HG03103 (cell line): Measurements from ENCODE around the gene AIFM2.
"Not testable (repeated sequence)": the region's sequence is repeated elsewhere in the genome, so short reads cannot be mapped to it uniquely, and the experiment has no call there.

Experiments
- ATAC-seq: cut with Tn5 transposase; IDR thresholded peaks from one replicate; pipeline ENCODE4 v1.9.1; 2021; ENCODE audit warnings: low read depth; ENCODE audit not compliant: unreplicated experiment

AIFM2 gene

DNA sequence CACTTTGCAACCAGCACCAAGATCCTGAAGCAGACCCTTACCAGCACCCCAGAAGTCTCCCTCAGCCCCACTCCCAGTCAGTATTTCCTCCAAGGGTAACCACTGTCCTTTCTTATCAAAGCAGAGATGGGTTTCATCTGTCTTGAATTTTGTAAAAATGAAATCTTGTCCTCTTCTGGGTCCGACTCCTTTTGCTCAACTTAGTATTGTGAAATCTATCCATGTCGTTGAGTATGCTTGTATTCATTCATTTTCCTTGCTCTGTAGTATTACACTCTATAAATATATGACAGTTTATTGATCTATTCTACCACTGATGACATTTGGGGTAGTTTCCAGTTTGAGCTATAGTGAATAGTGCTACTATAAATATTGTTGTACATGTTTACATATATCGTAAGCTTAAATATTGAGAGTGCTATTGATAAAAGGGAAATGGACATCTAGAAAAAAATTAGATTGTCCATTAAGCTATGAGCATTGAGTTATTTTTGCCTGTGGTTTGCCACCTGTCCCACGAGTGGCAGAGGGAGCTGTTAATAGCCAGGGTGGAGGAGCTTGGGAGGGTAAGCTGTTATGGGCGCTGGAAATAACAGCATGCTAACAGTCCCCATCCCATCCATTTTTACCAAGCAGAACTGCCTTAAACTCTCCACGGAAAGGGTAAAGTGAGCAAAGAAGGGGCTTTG, 36.5 kb downstream of the AIFM2 start:
- no peak for ATAC-seq

DNA sequence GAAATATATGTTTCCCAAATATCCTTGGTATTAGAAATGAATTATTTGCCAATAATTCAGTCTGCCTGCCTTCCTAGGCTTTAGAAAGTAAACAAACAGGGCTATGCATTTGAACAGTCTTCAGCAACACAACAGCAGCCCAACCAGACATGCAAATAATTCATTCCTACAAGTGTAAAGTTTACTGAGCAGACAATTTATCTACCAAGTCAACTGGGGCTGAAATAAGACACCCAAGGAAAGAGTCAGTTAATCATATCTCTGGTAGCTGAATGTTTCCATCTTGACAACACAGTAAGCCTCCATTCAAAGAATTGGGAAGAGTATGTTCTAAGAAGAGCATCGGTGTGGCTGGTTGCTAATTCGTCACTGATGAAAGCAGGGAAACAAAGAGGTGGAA, 38.4 kb downstream of the AIFM2 start:
- no peak for ATAC-seq

DNA sequence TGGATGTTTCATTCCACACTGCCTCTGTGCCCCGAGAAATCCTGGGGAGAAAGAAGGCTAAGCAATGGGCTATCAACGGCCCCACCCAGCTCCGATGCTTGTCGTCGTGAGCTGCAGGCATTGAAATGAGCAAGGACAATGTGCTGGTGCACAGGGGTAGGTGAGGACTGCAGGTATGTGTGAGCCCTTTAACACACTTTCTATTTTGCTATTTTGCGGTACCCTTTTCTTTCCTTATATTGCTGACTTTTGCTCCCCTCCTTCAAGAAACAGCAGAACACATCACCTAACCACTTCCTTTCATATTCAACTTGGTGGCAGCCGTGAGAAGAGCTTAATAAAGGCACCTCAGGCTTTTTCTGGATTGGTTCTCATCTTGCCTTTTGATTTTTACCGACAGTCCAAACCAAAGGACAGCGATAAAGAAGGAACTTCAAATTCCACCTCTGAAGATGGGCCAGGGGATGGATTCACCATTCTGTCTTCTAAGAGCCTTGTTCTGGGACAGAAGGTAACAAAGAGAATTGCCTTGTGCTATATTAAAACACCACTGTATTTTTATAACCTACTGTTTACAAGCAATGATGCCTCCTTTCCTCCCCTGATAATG, 39.2 kb downstream of the AIFM2 start:
- no peak for ATAC-seq

DNA sequence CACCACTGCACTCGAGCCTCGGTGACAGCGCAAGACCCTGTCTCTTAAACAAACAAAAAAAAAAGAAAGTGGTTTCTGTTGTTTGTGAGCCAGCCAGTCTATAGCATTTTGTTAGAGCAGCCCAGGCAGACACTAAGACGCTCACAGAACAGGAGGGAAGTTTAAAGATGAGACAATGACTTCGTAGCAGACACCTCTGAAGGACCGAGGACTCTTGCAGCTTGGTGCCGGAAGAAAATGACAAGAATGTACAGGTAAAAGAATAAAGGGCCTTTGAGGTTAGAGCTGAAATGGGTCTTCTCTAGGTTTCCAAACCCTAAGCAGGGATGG, 40.3 kb downstream of the AIFM2 start:
- no peak for ATAC-seq

DNA sequence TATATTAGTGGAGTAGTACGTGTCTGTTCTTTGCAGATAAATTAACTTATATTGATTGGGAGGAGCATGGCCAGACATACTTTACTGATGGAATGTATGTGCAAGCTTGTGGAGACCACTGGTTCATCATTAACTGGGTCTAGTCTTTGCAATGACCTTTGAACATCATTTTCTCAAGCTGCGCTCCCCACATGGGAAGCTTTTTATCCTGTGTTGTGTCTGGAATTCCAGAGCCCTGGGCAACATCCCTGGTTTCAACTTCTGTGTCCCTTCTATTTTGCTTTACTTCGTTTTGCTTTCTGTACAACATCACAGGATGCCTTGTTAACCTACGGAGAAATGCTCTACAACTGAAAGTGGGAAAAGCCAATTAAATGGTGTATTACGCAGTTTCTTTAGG, 41.7 kb downstream of the AIFM2 start:
- no peak for ATAC-seq

DNA sequence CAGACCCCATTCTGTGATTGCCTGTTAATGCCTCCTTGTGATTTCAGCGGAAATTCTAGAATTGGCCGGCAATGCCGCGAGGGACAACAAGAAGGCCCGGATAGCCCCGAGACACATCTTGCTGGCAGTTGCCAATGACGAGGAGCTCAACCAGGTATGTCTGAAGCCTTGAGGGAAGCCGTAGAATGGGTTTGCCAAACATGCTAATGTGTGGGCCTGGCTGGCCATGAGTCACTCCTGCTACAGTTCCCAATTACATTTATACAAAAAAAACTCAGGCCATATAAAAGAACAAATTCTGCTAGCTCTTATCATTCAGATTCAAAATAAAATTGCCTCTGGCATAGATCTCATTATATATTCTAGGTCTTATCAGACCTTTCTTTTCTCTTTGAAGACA, 42.6 kb downstream of the AIFM2 start:
- no peak for ATAC-seq

DNA sequence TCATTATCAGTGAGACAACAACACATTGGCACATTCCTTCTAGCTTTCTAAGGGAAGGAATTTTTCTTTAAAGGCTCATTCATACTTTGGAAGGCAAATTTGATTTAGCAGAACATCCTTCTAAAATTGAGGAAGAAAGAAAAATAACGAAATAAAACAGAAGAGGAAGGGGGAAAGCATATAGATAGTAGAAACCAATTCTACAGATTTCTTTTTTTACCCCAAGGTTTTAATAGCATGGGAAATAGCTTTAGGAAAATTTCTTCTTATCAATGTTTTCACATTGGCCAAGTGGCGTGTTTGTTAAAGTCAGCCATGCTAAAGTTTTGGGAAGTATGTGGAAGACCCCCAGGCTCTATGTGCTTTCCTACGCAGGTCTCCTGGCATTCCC, 44.3 kb downstream of the AIFM2 start:
- ATAC-seq = no peak

DNA sequence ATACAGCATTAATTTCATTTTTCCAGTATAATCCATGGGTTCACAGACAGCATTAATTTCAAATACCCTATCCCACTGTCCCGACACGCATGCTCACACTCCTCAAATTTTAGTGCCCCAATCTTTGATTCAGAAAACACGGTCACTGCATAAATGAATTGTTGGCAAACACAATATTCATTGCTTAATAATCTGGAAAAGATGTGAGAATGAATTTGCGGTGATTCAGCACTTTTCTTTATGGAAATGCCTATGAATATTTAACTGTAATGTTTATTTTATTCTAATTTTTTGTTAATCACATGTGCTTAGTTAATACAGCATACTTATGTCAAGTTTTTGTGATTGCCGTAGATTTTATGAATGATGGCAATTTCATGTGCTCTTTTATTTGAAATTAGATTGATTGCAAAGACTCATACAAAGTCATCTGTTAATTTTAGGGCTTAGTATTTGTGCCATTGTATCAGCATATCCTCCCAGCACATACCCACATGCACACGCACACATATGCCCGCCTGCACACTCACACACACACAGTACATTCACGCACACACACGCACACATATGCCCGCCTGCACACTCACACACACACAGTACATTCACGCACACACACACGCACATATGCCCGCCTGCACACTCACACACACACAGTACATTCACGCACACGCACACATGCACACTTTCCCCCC, 44.9 kb downstream of the AIFM2 start:
- ATAC-seq = no peak

DNA sequence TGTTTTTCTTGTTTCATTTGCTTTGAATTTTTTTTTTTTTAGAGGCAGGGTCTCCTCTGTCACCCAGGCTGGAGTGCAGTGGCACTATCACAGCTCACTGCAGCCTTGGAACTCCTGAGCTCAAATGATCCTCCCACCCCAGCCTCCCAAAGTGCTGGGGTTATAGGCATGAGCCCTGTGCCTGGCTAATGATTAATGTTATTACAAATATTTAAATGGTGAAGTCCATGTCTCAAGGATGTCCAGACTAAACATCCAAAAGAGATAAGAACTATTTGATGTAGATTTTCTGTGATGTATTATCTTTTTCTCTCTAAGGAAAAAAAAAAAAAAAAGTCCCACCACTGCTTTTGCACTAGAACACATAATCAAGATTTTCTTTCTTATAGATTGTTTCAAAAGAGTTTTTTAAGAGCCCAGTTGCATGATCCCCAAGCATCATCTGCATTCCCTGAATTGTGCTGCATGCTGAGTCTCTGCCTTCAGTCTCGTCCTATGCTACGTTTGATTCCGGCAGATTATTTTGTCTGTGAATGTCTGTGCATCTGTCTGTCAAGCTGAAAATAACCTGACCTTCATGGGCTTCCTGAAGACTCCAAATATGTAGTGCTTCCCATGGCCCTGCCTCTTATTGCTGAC, 46.5 kb downstream of the AIFM2 start:
- no peak for ATAC-seq

DNA sequence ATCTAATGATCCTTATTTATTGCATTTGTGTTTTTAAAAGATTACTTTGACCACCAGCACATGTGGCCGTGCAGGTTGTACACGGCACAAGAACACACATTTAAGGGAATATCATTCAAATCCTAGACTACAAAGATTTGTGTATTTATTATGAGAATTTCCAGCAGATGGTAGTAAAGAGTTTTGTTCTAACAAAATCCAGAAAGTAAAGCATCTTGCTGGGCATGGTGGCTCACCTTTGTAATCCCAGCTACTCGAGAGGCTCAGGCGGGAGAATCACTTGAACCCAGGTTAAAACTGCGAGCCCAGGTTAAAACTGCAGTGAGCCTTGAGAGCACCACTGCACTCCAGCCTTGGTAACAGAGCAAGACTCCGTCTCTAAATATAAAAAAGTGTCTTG, 48.4 kb downstream of the AIFM2 start:
- no peak for ATAC-seq

DNA sequence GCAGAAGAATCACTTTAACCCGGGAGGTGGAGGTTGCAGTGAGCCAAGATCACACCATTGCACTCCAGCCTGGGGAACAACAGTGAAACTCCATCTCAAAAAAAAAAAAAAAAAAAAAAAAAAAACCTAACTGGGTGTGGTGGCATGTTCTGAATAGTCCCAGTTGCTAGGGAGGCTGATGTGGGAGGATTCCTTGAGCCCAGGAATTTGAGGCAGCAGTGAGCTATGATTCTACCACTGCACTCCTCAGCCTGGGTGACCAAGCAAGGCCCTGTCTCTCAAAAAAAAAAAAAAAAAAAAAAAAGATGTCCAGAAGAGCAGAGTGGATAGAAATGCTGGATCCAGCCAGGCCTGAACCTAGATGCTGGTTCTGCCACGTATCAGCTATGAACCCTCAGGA, 51.8 kb downstream of the AIFM2 start:
- ATAC-seq = not testable (repeated sequence)

DNA sequence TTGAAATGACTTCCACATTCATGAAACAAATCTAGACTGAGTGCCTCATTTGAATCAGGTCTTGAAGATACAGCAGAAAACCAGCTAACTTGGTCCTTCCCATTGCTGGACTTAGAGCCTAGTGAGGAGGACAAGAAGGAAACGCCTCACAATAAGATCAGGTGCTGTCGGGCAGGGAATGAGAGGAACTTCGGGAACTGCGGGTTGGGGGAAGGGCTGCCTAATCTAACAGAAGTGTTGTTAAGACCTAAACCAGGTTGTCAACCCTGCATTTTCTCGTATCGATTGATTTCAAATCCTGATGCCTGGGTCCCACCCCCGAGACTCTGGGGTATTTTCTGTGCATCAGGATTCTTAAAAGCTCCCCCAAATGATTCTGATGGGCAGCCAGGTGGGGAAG, 53.7 kb downstream of the AIFM2 start:
- ATAC-seq = no peak

DNA sequence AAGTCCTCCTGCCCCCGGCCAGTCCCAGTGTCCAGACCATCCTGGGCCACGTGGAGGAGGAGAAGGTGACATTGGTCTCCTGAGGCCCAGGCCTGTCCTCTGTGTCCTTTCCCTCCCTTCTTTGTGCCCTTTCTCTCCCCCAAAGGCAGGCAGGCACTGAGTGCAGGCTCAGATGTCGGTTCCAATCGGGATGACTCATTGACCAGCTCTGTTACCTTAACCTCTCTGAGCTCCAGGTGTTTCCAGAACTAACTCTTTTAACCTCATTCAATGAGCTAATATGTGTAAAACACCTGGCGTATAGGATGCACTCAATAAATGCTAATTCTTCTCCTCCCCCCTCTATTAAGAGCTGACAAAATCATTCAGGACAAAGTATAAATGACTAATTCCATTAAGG, 54.3 kb downstream of the AIFM2 start:
- no peak for ATAC-seq

DNA sequence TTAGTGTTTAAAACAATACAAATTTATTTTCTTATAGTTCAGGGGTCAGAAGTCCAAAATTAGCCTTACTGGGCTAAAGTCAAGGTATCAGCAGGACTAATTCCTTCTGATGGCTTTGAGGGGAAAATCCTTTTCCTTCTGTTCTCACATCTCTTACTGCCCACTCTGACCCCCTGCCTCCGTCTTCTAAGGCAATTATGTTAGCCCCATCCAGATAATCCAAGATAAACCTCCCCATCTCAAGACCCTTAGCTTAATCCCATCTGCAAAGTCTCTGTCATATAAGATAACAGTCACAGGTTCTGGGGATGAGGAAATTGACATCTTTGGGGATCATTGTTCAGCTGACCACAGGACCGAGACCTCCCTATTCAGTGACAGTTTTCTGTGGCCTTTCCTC, 57.7 kb downstream of the AIFM2 start:
- no peak for ATAC-seq

DNA sequence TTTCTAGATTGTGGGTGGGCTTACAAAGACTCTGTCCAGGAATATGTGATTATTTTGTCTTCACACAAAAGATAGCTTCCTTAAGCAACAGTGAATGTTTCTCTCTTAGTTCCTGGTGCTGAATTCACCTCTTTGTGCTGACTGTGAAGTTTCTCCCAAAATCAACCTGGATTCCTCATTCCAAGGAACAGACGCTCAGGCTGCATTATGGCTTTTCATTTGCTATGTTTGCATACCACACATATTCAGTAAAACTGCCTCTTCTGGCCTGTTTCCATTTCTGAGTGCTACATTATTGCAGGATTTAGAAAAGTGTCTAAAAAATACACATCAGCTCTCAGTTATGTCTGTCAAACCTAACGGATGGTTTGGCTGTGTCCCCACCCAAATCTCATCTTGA, 58.5 kb downstream of the AIFM2 start:
- ATAC-seq = no peak

DNA sequence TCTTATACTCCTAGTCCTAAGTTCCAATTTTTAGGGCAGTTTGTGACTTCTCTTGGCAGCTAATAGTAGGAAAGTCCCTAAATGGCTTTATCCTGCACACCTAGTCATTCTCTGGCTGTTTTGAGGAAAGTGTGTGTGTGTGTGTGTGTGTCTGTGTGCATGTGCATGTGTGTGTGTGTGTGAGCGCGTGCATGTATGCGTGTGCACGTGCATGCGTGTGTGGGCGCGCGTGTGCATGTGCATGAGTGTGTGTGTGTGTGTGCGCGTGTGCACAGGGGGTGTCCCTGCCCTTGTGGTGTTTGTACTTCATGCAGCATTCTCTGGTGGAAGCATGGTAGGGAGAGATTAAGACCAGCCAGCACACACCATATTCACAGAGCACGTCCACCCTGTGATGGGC, 61.8 kb downstream of the AIFM2 start:
- ATAC-seq = no peak

DNA sequence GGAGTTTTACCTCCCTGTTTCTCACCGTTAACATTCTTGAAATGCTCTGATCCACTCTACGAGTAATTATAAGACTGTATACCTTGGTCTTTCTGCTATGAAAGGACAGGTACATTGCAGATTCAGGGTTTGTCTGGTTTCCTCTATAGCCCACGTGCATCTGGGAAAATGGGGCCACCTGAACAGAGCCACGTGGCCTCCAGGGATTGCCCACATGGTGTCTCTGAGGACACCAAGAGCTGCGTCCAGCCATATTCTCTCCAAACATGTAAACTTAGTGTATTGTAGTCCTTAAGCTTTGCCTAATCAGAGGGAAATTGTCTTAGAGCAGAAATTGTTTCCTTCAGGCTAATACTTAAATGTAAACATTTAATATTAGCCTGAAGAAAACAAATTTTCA, 63.3 kb downstream of the AIFM2 start:
- ATAC-seq = no peak

DNA sequence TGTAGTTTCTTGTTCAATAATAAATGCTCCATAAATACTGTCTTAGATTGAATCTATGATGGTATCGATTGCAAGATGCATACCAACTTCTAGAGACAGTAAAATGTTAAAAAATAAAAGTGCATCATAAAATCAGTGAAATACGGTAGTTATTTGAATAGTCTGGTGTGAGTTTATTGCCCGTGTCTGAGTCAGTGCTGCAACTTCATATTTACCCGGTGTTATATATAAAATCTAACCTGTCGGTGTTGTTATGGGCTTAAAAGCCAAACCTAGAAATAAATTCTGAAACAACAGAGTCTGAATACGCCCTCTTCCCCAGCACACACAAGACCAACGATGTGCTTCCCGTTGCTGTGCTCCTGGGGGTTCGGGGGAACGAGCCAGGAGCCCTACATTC, 63.7 kb downstream of the AIFM2 start:
- no peak for ATAC-seq

DNA sequence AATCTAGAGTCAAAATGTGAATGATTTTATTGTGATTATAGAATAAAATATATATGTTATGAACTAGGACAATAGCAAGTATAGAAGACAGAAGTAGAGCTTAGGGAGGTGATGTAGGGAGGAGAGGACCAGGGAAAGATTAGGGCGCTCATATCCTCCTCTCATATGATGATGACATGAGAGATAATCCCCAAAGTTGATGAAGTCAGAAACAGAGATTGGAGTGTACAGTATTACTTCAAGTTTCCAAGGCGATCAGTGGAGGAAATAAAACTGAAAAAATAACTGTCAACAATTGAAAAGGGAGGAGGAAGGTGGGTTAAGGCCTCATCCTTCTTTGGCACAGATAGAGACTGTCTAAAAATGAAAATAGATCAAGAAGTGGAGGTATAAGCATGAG, 65.0 kb downstream of the AIFM2 start:
- no peak for ATAC-seq

DNA sequence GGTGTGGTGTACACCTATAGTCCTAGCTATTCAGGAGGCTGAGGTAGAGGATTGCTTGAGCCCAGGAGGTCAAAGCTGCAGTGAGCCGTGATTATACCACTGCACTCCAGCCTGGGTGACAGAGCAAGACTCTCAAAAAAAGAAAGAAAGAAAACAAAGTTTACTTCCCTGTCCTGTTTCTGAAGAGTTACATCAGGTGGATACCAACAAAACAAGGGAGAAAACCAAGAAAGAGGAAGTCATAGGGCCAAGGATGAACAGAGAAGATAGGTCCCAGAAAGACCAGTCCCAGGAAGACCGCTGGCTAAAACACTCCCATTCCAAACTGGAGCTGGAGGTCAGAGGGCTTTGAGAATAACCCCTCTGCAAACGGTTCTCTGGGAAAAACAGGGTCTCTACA, 66.4 kb downstream of the AIFM2 start:
- ATAC-seq = no peak

DNA sequence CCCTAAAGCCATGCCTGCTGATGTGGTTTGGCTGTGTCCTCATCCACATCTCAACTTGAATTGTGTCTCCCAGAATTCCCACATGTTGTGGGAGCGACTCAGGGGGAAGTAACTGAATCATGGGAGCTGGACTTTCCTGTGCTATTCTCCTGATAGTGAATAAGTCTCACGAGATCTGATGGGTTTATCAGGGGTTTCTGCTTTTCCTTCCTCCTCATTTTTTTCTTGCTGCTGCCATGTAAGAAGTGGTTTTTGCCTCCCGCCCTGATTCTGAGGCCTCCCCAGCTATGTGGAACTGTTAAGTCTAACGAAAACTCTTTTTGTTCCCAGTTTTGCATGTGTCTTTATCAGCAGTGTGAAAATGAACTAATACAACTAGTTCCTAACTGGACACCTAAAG, 68.1 kb downstream of the AIFM2 start:
- no peak for ATAC-seq
